Measurements from ENCODE around the gene CCSAP.

CCSAP gene

DNA sequence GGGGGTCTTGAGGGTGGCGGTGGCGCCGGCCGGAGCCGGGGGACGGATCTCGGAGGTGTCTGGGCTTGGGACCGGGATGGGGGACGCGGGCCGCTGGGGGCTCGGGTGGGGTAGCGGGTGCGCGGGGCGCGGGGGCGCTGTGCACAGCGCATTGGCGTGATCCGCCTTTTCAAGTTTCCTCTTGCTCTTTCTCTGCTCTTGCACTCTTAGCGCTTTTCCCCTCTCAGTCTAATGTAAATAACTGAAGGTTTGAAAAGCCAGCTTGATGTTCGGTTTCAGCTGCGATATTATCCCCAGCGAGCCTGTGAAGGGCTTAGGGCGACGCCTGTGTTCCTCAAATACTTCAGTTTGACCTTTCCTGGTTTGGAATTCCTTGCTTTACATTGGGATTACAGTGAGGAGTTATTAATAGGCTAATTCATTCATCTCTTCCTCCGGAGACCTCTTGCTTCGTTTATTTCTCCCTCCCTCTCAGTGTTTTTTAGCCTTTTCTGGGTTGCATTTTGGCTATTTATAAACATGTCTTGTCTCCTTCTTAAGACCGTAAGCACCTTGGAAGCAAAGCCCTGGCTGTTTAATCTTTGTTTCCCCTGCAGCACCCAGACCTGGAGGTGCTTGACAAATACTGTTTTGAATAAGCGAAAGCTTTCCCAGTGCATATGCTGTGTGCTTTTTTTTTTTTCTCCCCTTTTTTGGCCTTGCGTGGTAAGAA, 71.2 kb downstream of the CCSAP start (continued):
- TF ChIP-seq ZNF521 (tag by site-specific recombination; IDR thresholded peaks at IDR 0.05) (no peak), ZNF112 (tag by site-specific recombination; IDR thresholded peaks at IDR 0.05) (no peak)
